HEK293 (cell line): ENCODE results near the gene SLC22A12.

Experiments used
- CTCF ChIA-PET: fragments of 350-600 bp; formaldehyde crosslinking; extraction: SDS; loops from one replicate; lab custom pipeline; 2021; ENCODE audit warnings: antibody characterized with exemption; lab: Yijun Ruan, JAX
- POLR2A ChIA-PET: fragments of 300-600 bp; formaldehyde crosslinking; extraction: SDS; loops from one replicate; lab custom pipeline; 2020; ENCODE audit warnings: antibody characterized with exemption, inconsistent platforms; lab: Yijun Ruan, JAX
- H3K27ac ChIP-seq: fragments of 200-500 bp; sonication (Bioruptor generic); 2 replicates; pipeline ENCODE4 v1.5.1; 2014; ENCODE audit warnings: low read depth, low read length, control low read depth, inconsistent platforms; ENCODE audit errors: extremely low read depth
- H3K36me3 ChIP-seq, 2 experiments: fragments of 200-500 bp in 1 of 2; sonication (Bioruptor generic) in 1 of 2; 1 replicate in 1 of 2; 2 replicates in 1 of 2; pipeline ENCODE4 v1.5.1; 2014 to 2017; ENCODE audit warnings: inconsistent platforms in 2 of 2, low read length in 2 of 2; ENCODE audit not compliant: control insufficient read depth in 2 of 2, insufficient read depth in 1 of 2
- H3K4me1 ChIP-seq: fragments of 200-500 bp; sonication (Bioruptor generic); 2 replicates; pipeline ENCODE4 v1.5.1; 2014; ENCODE audit warnings: mild to moderate bottlenecking, low read length, inconsistent platforms; ENCODE audit not compliant: control insufficient read depth, insufficient read depth
- H3K4me3 ChIP-seq: 2 replicates; pipeline ENCODE4 v1.5.1; 2011; ENCODE audit warnings: low read depth, mild to moderate bottlenecking, control low read depth, low read length, moderate library complexity
- H3K9me3 ChIP-seq: fragments of 200-500 bp; sonication (Bioruptor generic); 2 replicates; pipeline ENCODE4 v1.5.1; 2014; ENCODE audit warnings: low read depth, low read length, inconsistent platforms; ENCODE audit not compliant: control insufficient read depth, insufficient read depth
- HOXC10 ChIP-seq: sonication (generic); formaldehyde crosslinking; IDR thresholded peaks from 2 replicates; pipeline ENCODE4 v1.8.1; 2023; ENCODE audit warnings: mild to moderate bottlenecking, missing genetic modification reagents
- HOXD13 ChIP-seq: sonication (generic); formaldehyde crosslinking; IDR thresholded peaks from 2 replicates; pipeline ENCODE4 v1.8.0; 2022; ENCODE audit warnings: missing genetic modification reagents, borderline replicate concordance
- OVOL3 ChIP-seq: fragments of 450-650 bp; formaldehyde crosslinking; IDR thresholded peaks from 2 replicates; pipeline ENCODE4 v1.5.1; 2016; ENCODE audit warnings: missing biosample characterization, missing genetic modification characterization
- REPIN1 ChIP-seq: fragments of 450-650 bp; formaldehyde crosslinking; IDR thresholded peaks from 2 replicates; pipeline ENCODE4 v1.5.1; 2017; ENCODE audit warnings: missing biosample characterization, missing genetic modification characterization, low read depth
- ZBTB11 ChIP-seq: fragments of 450-650 bp; formaldehyde crosslinking; conservative IDR thresholded peaks from 2 replicates; pipeline ENCODE4 v1.5.1; 2016; ENCODE audit warnings: low read depth, missing biosample characterization, missing genetic modification characterization
- ZBTB44 ChIP-seq: fragments of 450-650 bp; IDR thresholded peaks from 2 replicates; pipeline ENCODE4 v1.5.1; 2018; ENCODE audit warnings: missing biosample characterization, mild to moderate bottlenecking, missing genetic modification characterization
- ZBTB6 ChIP-seq: fragments of 450-650 bp; formaldehyde crosslinking; IDR thresholded peaks from 2 replicates; pipeline ENCODE4 v1.5.1; 2017; ENCODE audit warnings: missing biosample characterization, missing genetic modification characterization
- ZBTB7A ChIP-seq: fragments of 450-650 bp; formaldehyde crosslinking; IDR thresholded peaks from 2 replicates; pipeline ENCODE4 v1.5.1; 2016; ENCODE audit warnings: low read depth, missing biosample characterization, missing genetic modification characterization
- ZFHX2 ChIP-seq: fragments of 450-650 bp; formaldehyde crosslinking; conservative IDR thresholded peaks from 2 replicates; pipeline ENCODE4 v1.5.1; 2016; ENCODE audit warnings: missing biosample characterization, missing genetic modification characterization
- ZFP3 ChIP-seq: fragments of 450-650 bp; formaldehyde crosslinking; IDR thresholded peaks from 2 replicates; pipeline ENCODE4 v1.5.1; 2016; ENCODE audit warnings: low read depth, missing biosample characterization, missing genetic modification characterization
- ZFP41 ChIP-seq: fragments of 450-650 bp; formaldehyde crosslinking; IDR thresholded peaks from 2 replicates; pipeline ENCODE4 v1.5.1; 2016; ENCODE audit warnings: missing biosample characterization, missing genetic modification characterization, borderline replicate concordance
- ZIC2 ChIP-seq: fragments of 450-650 bp; formaldehyde crosslinking; IDR thresholded peaks from 2 replicates; pipeline ENCODE4 v1.5.1; 2016; ENCODE audit warnings: missing biosample characterization, missing genetic modification characterization
- ZNF114 ChIP-seq: fragments of 450-650 bp; formaldehyde crosslinking; IDR thresholded peaks from 2 replicates; pipeline ENCODE4 v1.5.0; 2017; ENCODE audit warnings: missing biosample characterization, missing genetic modification characterization
- ZNF280D ChIP-seq: fragments of 450-650 bp; formaldehyde crosslinking; IDR thresholded peaks from 2 replicates; pipeline ENCODE4 v1.5.1; 2016; ENCODE audit warnings: missing biosample characterization, missing genetic modification characterization
- ZNF394 ChIP-seq: fragments of 450-650 bp; formaldehyde crosslinking; IDR thresholded peaks from 2 replicates; pipeline ENCODE4 v1.5.1; 2016; ENCODE audit warnings: missing biosample characterization, missing genetic modification characterization, mild to moderate bottlenecking, moderate library complexity, borderline replicate concordance
- ZNF677 ChIP-seq: fragments of 450-650 bp; IDR thresholded peaks from 2 replicates; pipeline ENCODE4 v1.5.0; 2018; ENCODE audit warnings: missing biosample characterization, mild to moderate bottlenecking, missing genetic modification characterization, moderate library complexity
- ZNF776 ChIP-seq: fragments of 450-650 bp; formaldehyde crosslinking; IDR thresholded peaks from 2 replicates; pipeline ENCODE4 v1.5.0; 2017; ENCODE audit warnings: missing biosample characterization, missing genetic modification characterization, borderline replicate concordance
- ZSCAN23 ChIP-seq: fragments of 450-650 bp; formaldehyde crosslinking; IDR thresholded peaks from 2 replicates; pipeline ENCODE4 v1.5.1; 2016; ENCODE audit warnings: missing biosample characterization, missing genetic modification characterization
- ZSCAN4 ChIP-seq: fragments of 450-650 bp; formaldehyde crosslinking; IDR thresholded peaks from 2 replicates; pipeline ENCODE4 v1.5.1; 2017; ENCODE audit warnings: missing biosample characterization, missing genetic modification characterization

The SLC22A12 gene

GRCh38 chr11:64626637-64627036 is 35.6 kb downstream of the SLC22A12 start:
- no peaks in the 10 kb centered on the region for H3K9me3 ChIP-seq
- ChIA-PET POLR2A (no interaction called here), CTCF (no interaction called here)
- no peak for TF ChIP-seq ZBTB7A (tag by site-specific recombination)
- no peak for TF ChIP-seq ZBTB44 (tag by site-specific recombination)
- no peak for TF ChIP-seq ZBTB6 (tag by site-specific recombination)
- TF ChIP-seq ZNF114 (tag by site-specific recombination) = no peak
- TF ChIP-seq HOXD13 = no peak
- TF ChIP-seq ZSCAN23 (tag by site-specific recombination) = no peak
- no peak for TF ChIP-seq ZBTB11
- no peak for TF ChIP-seq HOXC10 (CRISPR knock-in tag)
- no peak for TF ChIP-seq ZNF394 (tag by site-specific recombination)
- no peak for TF ChIP-seq ZFP3 (tag by site-specific recombination)
- no peak for TF ChIP-seq REPIN1 (tag by site-specific recombination)
- no peak for TF ChIP-seq ZIC2 (tag by site-specific recombination)
- TF ChIP-seq ZNF677 (tag by site-specific recombination) = no peak
- TF ChIP-seq ZNF776 (tag by site-specific recombination) = no peak
- TF ChIP-seq ZNF280D (tag by site-specific recombination) = no peak
- TF ChIP-seq ZFHX2 (tag by site-specific recombination) = no peak
- no peak for TF ChIP-seq OVOL3 (tag by site-specific recombination)
- TF ChIP-seq ZSCAN4 (tag by site-specific recombination) = no peak
- no peak for TF ChIP-seq ZFP41 (tag by site-specific recombination)
- no peak overlapping the region for H3K4me3 ChIP-seq
- H3K36me3 ChIP-seq = no peaks in the 10 kb centered on the region
- no peaks in the 10 kb centered on the region for H3K4me1 ChIP-seq
- no peak overlapping the region for H3K27ac ChIP-seq
